Ecto neural progenitor cell (in vitro differentiated cells): ENCODE data around the gene PRADC1.
"Not testable (repeated sequence)": the region's sequence is repeated elsewhere in the genome, so short reads cannot be mapped to it uniquely, and the experiment has no call there.

Experiments
- DNase-seq: peaks from one replicate; pipeline ENCODE4 v3.0.0-alpha.2; 2018; ENCODE audit warnings: low spot score

Gene PRADC1

GRCh38 chr2:73202156-73203054 is 30.6 kb downstream of the PRADC1 start, which contains the start of gene NOTO:
TSS of gene NOTO (plus strand) at chr2:73202574. CDS start at chr2:73202667, 93 bp downstream.
- peak; percentile 61 for DNase-seq

GRCh38 chr2:73200281-73200680 is 32.8 kb downstream of the PRADC1 start:
- not testable (repeated sequence) for DNase-seq

- DNase-seq = no peak
Measured at GRCh38 chr2:73197579-73197978, 35.5 kb downstream of the PRADC1 start.

GRCh38 chr2:73187549-73187948 is 45.5 kb downstream of the PRADC1 start:
- no peak for DNase-seq

DNA sequence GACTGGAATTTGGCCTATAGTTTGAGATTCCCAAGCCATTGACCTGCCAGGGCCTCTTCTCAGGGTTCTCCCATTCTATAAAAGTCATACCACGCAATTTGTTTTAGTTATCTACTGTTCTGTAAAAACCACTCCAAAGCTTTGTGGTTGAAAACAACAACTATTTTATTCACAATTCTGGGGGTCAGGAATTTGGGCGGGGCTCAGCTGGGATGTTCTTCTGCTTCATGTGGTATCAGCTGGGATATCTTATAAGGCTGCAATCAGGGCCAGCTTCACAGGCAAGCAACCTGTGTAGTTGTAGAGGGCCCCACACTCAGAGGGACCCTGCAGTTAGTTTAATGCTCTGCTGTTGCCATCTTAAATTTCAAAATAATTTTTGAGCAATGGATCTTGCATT is 47.1 kb downstream of the PRADC1 start:
- no peak for DNase-seq
